ENCODE results near the gene TTYH2. TPM values are rescaled to one million over a fixed set of nuclear protein-coding genes. Genes with fewer than 3 reads are reported as not detected.

The TTYH2 gene, protein sequence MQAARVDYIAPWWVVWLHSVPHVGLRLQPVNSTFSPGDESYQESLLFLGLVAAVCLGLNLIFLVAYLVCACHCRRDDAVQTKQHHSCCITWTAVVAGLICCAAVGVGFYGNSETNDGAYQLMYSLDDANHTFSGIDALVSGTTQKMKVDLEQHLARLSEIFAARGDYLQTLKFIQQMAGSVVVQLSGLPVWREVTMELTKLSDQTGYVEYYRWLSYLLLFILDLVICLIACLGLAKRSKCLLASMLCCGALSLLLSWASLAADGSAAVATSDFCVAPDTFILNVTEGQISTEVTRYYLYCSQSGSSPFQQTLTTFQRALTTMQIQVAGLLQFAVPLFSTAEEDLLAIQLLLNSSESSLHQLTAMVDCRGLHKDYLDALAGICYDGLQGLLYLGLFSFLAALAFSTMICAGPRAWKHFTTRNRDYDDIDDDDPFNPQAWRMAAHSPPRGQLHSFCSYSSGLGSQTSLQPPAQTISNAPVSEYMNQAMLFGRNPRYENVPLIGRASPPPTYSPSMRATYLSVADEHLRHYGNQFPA
- 18.3 TPM for total RNA-seq (2013)
- polyA plus RNA-seq (10 to 100 TPM; 12.3 to 57.4 (median 18.7) TPM), polyA minus RNA-seq (29.2 and 34.9 TPM in 2 replicates), total RNA-seq (4.1 to 43.5 (median 29.3) reads per million in 11 experiments)

DNA sequence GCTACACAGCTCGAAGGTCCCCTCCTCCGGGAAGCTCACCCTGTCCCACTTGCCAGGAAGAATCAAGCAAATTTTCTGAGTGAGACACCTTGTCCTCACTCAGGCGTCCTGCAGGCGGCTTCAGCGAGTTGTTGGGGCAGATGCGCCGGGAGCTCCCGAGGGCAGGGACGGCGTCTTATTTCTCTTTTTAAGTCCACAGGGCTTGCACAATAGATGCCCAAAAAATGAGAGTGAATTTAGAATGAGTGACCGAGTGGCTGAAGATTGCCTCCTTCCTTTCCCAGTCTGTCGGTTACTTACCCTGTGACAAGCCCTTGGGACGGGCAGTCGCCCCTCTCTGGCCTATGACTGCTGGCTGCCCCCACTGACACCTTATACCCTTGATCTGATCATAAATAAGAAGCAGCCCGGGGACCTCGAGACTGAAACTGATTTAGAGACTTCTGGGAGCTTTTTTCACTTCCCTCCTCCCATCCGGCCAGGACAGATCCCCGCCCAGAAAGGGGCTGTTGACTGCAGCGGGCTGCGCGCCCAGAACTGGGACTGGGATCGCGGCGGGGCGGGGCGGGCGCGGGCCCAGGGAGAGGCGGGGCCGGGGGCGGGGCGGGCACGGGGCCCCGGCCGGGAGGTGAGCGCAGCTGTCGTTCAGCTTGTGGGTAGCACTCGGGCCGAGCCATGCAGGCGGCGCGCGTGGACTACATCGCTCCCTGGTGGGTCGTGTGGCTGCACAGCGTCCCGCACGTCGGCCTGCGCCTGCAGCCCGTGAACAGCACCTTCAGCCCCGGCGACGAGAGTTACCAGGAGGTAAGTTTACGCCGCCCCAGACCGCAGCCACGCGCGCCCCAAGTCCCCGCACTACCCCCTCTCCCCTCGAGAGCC lies at the start of gene TTYH2:
Gene TTYH2 (plus strand): TSS at position 659 of the 879 bp plus-strand sequence. CDS start 17 bp downstream, at position 676.
- intact Hi-C loops (cut with micrococcal nuclease) = loop anchor here (5.0 kb wide), 4 partner anchors 34 to 139 kb away; no protein-coding TSS in a partner anchor
- Histone ChIP-seq H3K9ac (ENCODE audit: insufficient read depth, low read length, poor library complexity, severe bottlenecking) (peak within 1 kb of the TSS; percentile 85), H3K27ac (ENCODE audit: low read depth in 1 of 2, low read length in 2 of 2) (peak within 1 kb of the TSS; percentile 84 to 85), H3K36me3 (replicated peaks in 1 of 2; ENCODE audit: control insufficient read depth in 1 of 2, insufficient read depth in 2 of 2, low read length in 2 of 2) (peaks cover 39 to 57% of the 10 kb centered on the region in 2 donors), H4K20me1 (ENCODE audit: insufficient read depth, low read length) (peaks cover 87% of the 10 kb centered on the region), H2AFZ (ENCODE audit: insufficient read depth, low read depth, low read length, poor library complexity, severe bottlenecking) (peak within 1 kb of the TSS; percentile 82), H3K27me3 (ENCODE audit: control insufficient read depth in 2 of 2, insufficient read depth in 2 of 2, low read length in 2 of 2) (no peaks in the 10 kb centered on the region), H3K79me2 (ENCODE audit: insufficient read depth, low read length) (peaks cover 81% of the 10 kb centered on the region), H3K9me3 (replicated peaks in 1 of 2; ENCODE audit: control insufficient read depth in 1 of 2, insufficient read depth in 1 of 2, low read length in 2 of 2) (no peaks in the 10 kb centered on the region), H3K4me2 (replicated peaks; ENCODE audit: extremely low read depth, low read length, poor library complexity, severe bottlenecking) (peak within 1 kb of the TSS; percentile 92), H3K4me1 (ENCODE audit: control insufficient read depth in 1 of 2, insufficient read depth in 2 of 2, low read length in 2 of 2) (peaks cover 48 to 71% of the 10 kb centered on the region in 2 donors), H3K4me3 (replicated peaks in 1 of 3; ENCODE audit: low read depth in 2 of 3, low read length in 3 of 3) (peak within 1 kb of the TSS; percentile 56 to 96 (median 71))
- H3K9me3 Mint-ChIP-seq = no peaks in the 10 kb centered on the region
- H3K36me3 Mint-ChIP-seq = peaks cover 40 to 61% of the 10 kb centered on the region in 2 donors
- peak within 1 kb of the TSS; percentile 93 to 99 (median 97) for H3K27ac Mint-ChIP-seq
- TF ChIP-seq, protein P1, sequence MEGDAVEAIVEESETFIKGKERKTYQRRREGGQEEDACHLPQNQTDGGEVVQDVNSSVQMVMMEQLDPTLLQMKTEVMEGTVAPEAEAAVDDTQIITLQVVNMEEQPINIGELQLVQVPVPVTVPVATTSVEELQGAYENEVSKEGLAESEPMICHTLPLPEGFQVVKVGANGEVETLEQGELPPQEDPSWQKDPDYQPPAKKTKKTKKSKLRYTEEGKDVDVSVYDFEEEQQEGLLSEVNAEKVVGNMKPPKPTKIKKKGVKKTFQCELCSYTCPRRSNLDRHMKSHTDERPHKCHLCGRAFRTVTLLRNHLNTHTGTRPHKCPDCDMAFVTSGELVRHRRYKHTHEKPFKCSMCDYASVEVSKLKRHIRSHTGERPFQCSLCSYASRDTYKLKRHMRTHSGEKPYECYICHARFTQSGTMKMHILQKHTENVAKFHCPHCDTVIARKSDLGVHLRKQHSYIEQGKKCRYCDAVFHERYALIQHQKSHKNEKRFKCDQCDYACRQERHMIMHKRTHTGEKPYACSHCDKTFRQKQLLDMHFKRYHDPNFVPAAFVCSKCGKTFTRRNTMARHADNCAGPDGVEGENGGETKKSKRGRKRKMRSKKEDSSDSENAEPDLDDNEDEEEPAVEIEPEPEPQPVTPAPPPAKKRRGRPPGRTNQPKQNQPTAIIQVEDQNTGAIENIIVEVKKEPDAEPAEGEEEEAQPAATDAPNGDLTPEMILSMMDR (IDR thresholded peaks at IDR 0.05) = peak; percentile 46
- WGBS (ENCODE audit: insufficient coverage) = under 1% methylated on average over 56 of the region's 62 CpGs
- H3K27me3 Mint-ChIP-seq (ENCODE audit: low read depth in 3 of 3) = no peaks in the 10 kb centered on the region
- H3K4me1 Mint-ChIP-seq = peaks cover 68% of the 10 kb centered on the region
- peak; percentile 81 for DNase-seq
- peak within 1 kb of the TSS; percentile 99 for H3K4me3 Mint-ChIP-seq

DNA sequence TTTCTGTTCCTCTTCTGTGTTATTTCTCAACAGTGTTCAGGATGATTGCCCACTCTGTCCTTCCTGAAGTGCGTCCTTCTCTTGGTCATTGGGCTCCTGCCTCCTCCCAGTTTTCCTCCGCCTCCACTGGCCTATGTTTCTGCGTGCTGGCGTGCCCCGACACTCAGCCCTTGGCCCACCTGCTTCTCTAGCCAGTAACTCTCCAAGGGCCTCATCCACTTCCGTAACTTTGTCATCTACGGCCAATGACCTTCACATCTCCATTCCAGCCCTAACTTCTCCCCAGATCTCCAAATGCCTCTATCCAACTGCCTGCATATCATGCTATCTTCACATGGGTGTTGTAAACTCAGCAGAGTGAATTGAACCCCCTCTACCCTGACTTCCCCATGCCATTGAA lies 49.5 kb upstream of the TTYH2 start:
- H3K27ac Mint-ChIP-seq = no peak overlapping the region
- no peaks in the 10 kb centered on the region for H4K20me1 ChIP-seq (ENCODE audit: insufficient read depth, low read length)
- no peak overlapping the region for H3K4me3 ChIP-seq (replicated peaks in 1 of 3; ENCODE audit: low read depth in 2 of 3, low read length in 3 of 3)
- H3K4me3 Mint-ChIP-seq = no peak overlapping the region
- H3K27me3 Mint-ChIP-seq (ENCODE audit: low read depth in 3 of 3) = peaks cover 5 to 11% (median 9%) of the 10 kb centered on the region in 3 donors
- H3K9me3 Mint-ChIP-seq = peaks cover 0 to 6% (median 1%) of the 10 kb centered on the region in 7 donors
- intact Hi-C loops (cut with micrococcal nuclease) = no loop called here
- no peak overlapping the region for H3K9ac ChIP-seq (ENCODE audit: insufficient read depth, low read length, poor library complexity, severe bottlenecking)
- no peaks in the 10 kb centered on the region for H3K4me1 Mint-ChIP-seq
- no peaks in the 10 kb centered on the region for H3K79me2 ChIP-seq (ENCODE audit: insufficient read depth, low read length)
- peaks cover 0 to 2% of the 10 kb centered on the region in 2 donors for H3K27me3 ChIP-seq (ENCODE audit: control insufficient read depth in 2 of 2, insufficient read depth in 2 of 2, low read length in 2 of 2)
- WGBS (ENCODE audit: insufficient coverage) = 51% methylated on average over 7 of the region's 7 CpGs
- no peak overlapping the region for H2AFZ ChIP-seq (ENCODE audit: insufficient read depth, low read depth, low read length, poor library complexity, severe bottlenecking)
- H3K36me3 ChIP-seq (replicated peaks in 1 of 2; ENCODE audit: control insufficient read depth in 1 of 2, insufficient read depth in 2 of 2, low read length in 2 of 2) = no peaks in the 10 kb centered on the region
- H3K27ac ChIP-seq (ENCODE audit: low read depth in 1 of 2, low read length in 2 of 2) = no peak overlapping the region
- no peaks in the 10 kb centered on the region for H3K9me3 ChIP-seq (replicated peaks in 1 of 2; ENCODE audit: control insufficient read depth in 1 of 2, insufficient read depth in 1 of 2, low read length in 2 of 2)
- no peak overlapping the region for H3K4me2 ChIP-seq (replicated peaks; ENCODE audit: extremely low read depth, low read length, poor library complexity, severe bottlenecking)
- H3K36me3 Mint-ChIP-seq = no peaks in the 10 kb centered on the region
- no peak for DNase-seq
- TF ChIP-seq, protein P1 (IDR thresholded peaks at IDR 0.05) = no peak
- peaks cover 8 to 9% of the 10 kb centered on the region in 2 donors for H3K4me1 ChIP-seq (ENCODE audit: control insufficient read depth in 1 of 2, insufficient read depth in 2 of 2, low read length in 2 of 2)
